Measurements from ENCODE around the gene NOP14. TPM values are rescaled to one million over a fixed set of nuclear protein-coding genes. Genes with fewer than 3 reads are reported as not detected.

Gene NOP14
- total RNA-seq, 1 donor from 2014 or later, result 31.5 TPM

DNA sequence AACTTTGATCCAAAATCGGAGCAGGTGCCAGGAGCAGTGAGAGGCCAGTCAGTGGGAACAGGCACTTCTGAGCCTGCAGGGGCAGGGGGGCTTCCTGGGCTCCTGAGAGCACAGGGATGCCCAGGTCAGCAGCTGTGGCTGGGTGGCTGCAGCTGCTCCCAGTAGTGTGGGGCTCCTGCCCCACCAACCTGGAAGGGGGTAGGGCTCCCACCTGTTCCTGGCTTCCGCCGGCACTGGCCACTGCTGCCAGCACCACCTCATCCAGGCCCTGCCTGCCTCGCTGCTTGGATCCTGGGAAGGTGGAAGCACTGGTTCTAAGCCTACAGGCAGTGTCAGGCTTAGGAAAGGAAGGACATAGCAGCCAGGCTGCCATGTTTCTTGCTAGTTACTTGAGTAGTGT, 18.8 kb upstream of the NOP14 start:
- H3K36me3 Mint-ChIP-seq (ENCODE audit: insufficient read depth), result no peaks in the 10 kb centered on the region
- H3K27ac Mint-ChIP-seq, result no peak overlapping the region
- DNase-seq (ENCODE audit: low spot score, unreplicated experiment), result no peak
- TF ChIP-seq, protein P1, sequence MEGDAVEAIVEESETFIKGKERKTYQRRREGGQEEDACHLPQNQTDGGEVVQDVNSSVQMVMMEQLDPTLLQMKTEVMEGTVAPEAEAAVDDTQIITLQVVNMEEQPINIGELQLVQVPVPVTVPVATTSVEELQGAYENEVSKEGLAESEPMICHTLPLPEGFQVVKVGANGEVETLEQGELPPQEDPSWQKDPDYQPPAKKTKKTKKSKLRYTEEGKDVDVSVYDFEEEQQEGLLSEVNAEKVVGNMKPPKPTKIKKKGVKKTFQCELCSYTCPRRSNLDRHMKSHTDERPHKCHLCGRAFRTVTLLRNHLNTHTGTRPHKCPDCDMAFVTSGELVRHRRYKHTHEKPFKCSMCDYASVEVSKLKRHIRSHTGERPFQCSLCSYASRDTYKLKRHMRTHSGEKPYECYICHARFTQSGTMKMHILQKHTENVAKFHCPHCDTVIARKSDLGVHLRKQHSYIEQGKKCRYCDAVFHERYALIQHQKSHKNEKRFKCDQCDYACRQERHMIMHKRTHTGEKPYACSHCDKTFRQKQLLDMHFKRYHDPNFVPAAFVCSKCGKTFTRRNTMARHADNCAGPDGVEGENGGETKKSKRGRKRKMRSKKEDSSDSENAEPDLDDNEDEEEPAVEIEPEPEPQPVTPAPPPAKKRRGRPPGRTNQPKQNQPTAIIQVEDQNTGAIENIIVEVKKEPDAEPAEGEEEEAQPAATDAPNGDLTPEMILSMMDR (IDR thresholded peaks at IDR 0.05; ENCODE audit: unreplicated experiment), result no peak
- peaks cover 5% of the 10 kb centered on the region for H3K27me3 Mint-ChIP-seq
- H3K4me1 Mint-ChIP-seq (ENCODE audit: low read depth), result peaks cover 5% of the 10 kb centered on the region
- no peaks in the 10 kb centered on the region for H3K9me3 Mint-ChIP-seq (ENCODE audit: low read depth)
- no peak overlapping the region for H3K4me3 Mint-ChIP-seq (ENCODE audit: low read depth)

DNA sequence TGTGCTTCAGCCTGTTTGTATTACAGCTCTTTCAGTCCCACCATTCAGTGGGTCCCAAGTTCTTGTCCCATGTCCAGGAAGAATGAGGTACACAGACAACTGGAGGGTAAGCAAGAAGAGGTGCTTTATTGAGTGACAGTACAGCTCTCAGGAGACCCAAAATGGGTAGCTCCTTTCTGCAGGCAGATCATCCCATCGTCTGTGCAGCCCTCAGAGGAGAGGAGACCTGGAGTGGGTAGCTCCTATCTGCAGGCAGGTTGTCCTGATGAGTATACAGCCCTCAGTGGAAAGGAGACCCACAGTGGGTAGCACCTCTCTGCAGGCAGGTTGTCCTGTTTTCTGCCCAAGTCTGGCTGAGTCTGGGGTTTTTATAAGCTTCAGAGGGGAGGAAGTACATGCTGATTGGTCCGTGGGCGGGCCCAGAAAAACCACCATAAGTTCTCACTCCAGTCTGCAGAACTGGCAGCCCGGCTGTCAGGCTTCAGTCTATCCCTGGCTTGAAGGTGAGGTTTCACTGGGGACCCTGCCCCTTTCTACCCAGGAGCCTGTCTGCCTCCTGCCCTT, 18.1 kb upstream of the NOP14 start:
- Mint-ChIP-seq H3K4me1 (ENCODE audit: low read depth) (peaks cover 9% of the 10 kb centered on the region), H3K9me3 (ENCODE audit: low read depth) (no peaks in the 10 kb centered on the region)

DNA sequence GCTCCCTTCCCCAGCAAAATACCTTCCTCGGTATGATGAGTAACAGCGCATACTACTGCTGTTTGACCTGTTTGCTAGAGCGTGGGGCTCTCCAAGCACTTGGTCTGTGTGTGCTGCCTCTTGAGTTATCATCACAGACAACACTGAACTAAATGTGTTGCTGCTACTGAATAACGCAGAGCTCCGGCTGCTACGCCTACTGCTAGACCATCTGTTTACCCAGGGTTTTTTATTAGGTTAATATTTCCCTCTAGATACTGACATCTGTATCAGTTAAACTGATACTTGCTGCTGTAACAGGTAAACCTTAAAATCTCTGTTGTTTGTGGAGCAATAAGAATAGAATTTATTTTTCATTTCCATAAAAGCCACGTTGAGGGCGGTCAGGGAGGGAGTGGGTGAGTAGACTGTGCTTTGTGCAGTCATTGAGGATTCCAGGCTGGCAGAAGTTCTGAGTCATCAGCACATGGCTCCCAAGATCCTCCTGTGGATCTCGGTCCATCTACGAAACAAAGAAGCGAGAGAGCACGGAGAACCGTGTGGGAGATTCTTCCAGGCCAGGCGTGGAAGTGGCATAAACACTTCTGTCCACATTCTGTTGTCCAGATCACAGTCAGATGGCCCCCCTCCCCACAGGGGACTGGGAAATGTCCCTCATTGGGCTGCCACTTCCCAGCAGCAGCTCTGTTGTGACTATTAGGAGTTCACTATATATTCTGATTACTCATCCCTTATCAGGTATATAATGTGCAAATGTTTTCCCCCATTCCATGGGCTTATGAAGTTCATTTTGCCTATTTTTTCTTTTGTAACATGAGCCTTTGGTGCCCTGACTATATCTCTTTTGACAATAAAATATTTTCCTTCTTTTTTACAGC, 14.2 kb upstream of the NOP14 start:
- no peaks in the 10 kb centered on the region for H3K36me3 Mint-ChIP-seq (ENCODE audit: insufficient read depth)
- H3K4me3 Mint-ChIP-seq (ENCODE audit: low read depth), result no peak overlapping the region
- DNase-seq (ENCODE audit: low spot score, unreplicated experiment), result no peak
- no peaks in the 10 kb centered on the region for H3K27me3 Mint-ChIP-seq
- H3K9me3 Mint-ChIP-seq (ENCODE audit: low read depth), result no peaks in the 10 kb centered on the region
- peaks cover 15% of the 10 kb centered on the region for H3K4me1 Mint-ChIP-seq (ENCODE audit: low read depth)
- H3K27ac Mint-ChIP-seq, result peak overlapping the region; percentile 63
- TF ChIP-seq, protein P1 (IDR thresholded peaks at IDR 0.05; ENCODE audit: unreplicated experiment), result no peak

More for the DNA sequence above, 18.1 kb upstream of the NOP14 start:
- DNase-seq (ENCODE audit: low spot score, unreplicated experiment), result no peak
- TF ChIP-seq, protein P1 (IDR thresholded peaks at IDR 0.05; ENCODE audit: unreplicated experiment), result no peak
- H3K27me3 Mint-ChIP-seq, result peaks cover 5% of the 10 kb centered on the region
- H3K4me3 Mint-ChIP-seq (ENCODE audit: low read depth), result no peak overlapping the region
- H3K36me3 Mint-ChIP-seq (ENCODE audit: insufficient read depth), result no peaks in the 10 kb centered on the region
- no peak overlapping the region for H3K27ac Mint-ChIP-seq

DNA sequence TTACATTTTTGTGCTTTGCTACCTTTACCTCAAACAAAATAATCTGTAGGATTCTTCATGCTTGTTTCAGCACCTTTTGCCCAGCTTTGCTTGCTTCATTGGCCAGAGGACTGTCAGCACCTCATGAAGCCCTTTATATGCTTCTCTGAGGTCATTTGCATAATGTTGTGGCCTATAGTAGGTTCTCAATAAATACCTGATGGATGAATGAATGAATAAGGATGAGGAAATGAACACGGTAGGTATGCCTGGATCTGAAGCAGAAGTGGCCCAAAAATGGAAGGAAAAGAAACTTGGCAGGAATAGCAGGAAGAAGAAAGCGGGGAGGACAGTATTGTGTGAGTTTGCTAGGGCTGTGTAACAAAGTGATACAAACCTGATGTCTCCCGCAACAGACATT, 8.1 kb upstream of the NOP14 start:
- no peak overlapping the region for H3K4me3 Mint-ChIP-seq (ENCODE audit: low read depth)
- H3K27me3 Mint-ChIP-seq, result no peaks in the 10 kb centered on the region
- TF ChIP-seq, protein P1 (IDR thresholded peaks at IDR 0.05; ENCODE audit: unreplicated experiment), result no peak
- no peak overlapping the region for H3K27ac Mint-ChIP-seq
- no peaks in the 10 kb centered on the region for H3K9me3 Mint-ChIP-seq (ENCODE audit: low read depth)
- peaks cover 6% of the 10 kb centered on the region for H3K4me1 Mint-ChIP-seq (ENCODE audit: low read depth)
- H3K36me3 Mint-ChIP-seq (ENCODE audit: insufficient read depth), result no peaks in the 10 kb centered on the region
- no peak for DNase-seq (ENCODE audit: low spot score, unreplicated experiment)

DNA sequence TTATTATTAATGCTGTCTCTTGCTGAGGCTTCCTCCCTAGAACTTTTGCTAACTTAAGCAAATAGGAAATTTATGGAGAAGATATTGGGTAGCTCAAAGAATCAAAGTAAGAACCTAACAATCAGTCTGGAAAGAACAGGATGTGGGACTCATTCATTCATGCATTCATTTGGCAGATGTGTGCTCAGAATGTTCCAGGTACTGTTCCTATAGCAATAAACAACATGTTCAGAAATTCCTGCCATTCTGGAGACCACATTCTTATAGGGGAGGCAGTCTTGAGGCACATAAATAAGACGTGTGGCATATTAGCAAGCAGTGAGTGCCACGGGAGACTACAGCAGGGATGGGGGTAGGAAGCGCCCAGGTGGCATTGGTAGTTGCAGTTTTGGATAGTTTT, 5.2 kb upstream of the NOP14 start:
- Mint-ChIP-seq H3K4me3 (ENCODE audit: low read depth) (no peak overlapping the region), H3K4me1 (ENCODE audit: low read depth) (peaks cover 8% of the 10 kb centered on the region), H3K36me3 (ENCODE audit: insufficient read depth) (no peaks in the 10 kb centered on the region), H3K27ac (no peak overlapping the region), H3K27me3 (no peaks in the 10 kb centered on the region), H3K9me3 (ENCODE audit: low read depth) (no peaks in the 10 kb centered on the region)
- no peak for DNase-seq (ENCODE audit: low spot score, unreplicated experiment)
- TF ChIP-seq, protein P1 (IDR thresholded peaks at IDR 0.05; ENCODE audit: unreplicated experiment), result no peak
